ENCODE results near the gene PRR29. TPM values are rescaled to one million over a fixed set of nuclear protein-coding genes. Genes with fewer than 3 reads are reported as not detected.

PRR29 gene
- polyA plus RNA-seq, 3 donors = 0.03 to 2.1 (median 1.4) TPM

DNA sequence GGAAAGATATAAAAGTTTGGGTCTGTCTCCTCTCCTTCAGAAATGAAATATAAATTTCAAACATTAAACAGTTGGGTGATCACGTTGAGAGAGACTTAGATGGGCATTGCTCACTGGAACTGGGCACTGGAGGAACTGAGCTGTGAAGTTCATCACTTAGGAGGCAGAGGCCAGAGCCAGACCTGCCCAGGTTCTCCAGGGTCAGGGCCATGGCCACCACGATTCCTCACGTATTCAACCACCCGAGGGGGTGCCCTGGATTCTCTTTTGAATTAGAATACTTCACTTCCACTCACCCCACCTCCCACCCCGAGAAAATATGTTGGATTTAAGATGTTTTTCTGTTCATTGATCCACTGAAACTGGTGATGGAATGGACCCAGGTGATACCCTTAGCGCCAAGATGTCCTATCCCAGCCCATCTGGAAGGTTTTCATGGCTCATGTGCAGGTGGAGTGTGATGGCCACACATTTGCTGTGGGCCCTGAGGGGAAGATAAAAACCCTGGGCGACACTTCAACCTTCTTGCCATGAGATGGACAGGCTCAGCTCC, 6.1 kb downstream of the PRR29 start:
- H3K36me3 Mint-ChIP-seq = peaks cover 41 to 53% of the 10 kb centered on the region in 2 donors
- peak overlapping the region in 2 of 7 donors; percentile 15 to 52 for H3K27ac Mint-ChIP-seq
- no peaks in the 10 kb centered on the region for H3K9me3 ChIP-seq (replicated peaks in 1 of 2; ENCODE audit: control insufficient read depth in 1 of 2, insufficient read depth in 1 of 2, low read length in 2 of 2)
- H3K4me2 ChIP-seq (replicated peaks; ENCODE audit: extremely low read depth, low read length, poor library complexity, severe bottlenecking) = no peak overlapping the region
- H3K9ac ChIP-seq (ENCODE audit: insufficient read depth, low read length, poor library complexity, severe bottlenecking) = no peak overlapping the region
- 100% methylated on average over 1 of the region's 7 CpGs for WGBS (ENCODE audit: insufficient coverage)
- peaks cover 7 to 12% (median 7%) of the 10 kb centered on the region in 3 donors for H3K27me3 Mint-ChIP-seq (ENCODE audit: low read depth in 3 of 3)
- H2AFZ ChIP-seq (ENCODE audit: insufficient read depth, low read depth, low read length, poor library complexity, severe bottlenecking) = no peak overlapping the region
- DNase-seq = no peak
- H3K79me2 ChIP-seq (ENCODE audit: insufficient read depth, low read length) = peaks cover 27% of the 10 kb centered on the region
- peaks cover 0 to 6% of the 10 kb centered on the region in 2 donors for H3K27me3 ChIP-seq (ENCODE audit: control insufficient read depth in 2 of 2, insufficient read depth in 2 of 2, low read length in 2 of 2)
- H3K4me1 ChIP-seq (ENCODE audit: control insufficient read depth in 1 of 2, insufficient read depth in 2 of 2, low read length in 2 of 2) = peaks cover 45 to 47% of the 10 kb centered on the region in 2 donors
- H4K20me1 ChIP-seq (ENCODE audit: insufficient read depth, low read length) = no peaks in the 10 kb centered on the region
- intact Hi-C loops (cut with micrococcal nuclease) = no loop called here
- TF ChIP-seq, protein P1, sequence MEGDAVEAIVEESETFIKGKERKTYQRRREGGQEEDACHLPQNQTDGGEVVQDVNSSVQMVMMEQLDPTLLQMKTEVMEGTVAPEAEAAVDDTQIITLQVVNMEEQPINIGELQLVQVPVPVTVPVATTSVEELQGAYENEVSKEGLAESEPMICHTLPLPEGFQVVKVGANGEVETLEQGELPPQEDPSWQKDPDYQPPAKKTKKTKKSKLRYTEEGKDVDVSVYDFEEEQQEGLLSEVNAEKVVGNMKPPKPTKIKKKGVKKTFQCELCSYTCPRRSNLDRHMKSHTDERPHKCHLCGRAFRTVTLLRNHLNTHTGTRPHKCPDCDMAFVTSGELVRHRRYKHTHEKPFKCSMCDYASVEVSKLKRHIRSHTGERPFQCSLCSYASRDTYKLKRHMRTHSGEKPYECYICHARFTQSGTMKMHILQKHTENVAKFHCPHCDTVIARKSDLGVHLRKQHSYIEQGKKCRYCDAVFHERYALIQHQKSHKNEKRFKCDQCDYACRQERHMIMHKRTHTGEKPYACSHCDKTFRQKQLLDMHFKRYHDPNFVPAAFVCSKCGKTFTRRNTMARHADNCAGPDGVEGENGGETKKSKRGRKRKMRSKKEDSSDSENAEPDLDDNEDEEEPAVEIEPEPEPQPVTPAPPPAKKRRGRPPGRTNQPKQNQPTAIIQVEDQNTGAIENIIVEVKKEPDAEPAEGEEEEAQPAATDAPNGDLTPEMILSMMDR (IDR thresholded peaks at IDR 0.05) = no peak
- H3K4me1 Mint-ChIP-seq = peaks cover 51% of the 10 kb centered on the region
- H3K36me3 ChIP-seq (replicated peaks in 1 of 2; ENCODE audit: control insufficient read depth in 1 of 2, insufficient read depth in 2 of 2, low read length in 2 of 2) = peaks cover 36 to 48% of the 10 kb centered on the region in 2 donors
- H3K4me3 ChIP-seq (replicated peaks in 1 of 3; ENCODE audit: low read depth in 2 of 3, low read length in 3 of 3) = no peak overlapping the region
- H3K27ac ChIP-seq (ENCODE audit: low read depth in 1 of 2, low read length in 2 of 2) = no peak overlapping the region
- no peak overlapping the region for H3K4me3 Mint-ChIP-seq
- peaks cover 0 to 1% (median 0%) of the 10 kb centered on the region in 7 donors for H3K9me3 Mint-ChIP-seq

DNA sequence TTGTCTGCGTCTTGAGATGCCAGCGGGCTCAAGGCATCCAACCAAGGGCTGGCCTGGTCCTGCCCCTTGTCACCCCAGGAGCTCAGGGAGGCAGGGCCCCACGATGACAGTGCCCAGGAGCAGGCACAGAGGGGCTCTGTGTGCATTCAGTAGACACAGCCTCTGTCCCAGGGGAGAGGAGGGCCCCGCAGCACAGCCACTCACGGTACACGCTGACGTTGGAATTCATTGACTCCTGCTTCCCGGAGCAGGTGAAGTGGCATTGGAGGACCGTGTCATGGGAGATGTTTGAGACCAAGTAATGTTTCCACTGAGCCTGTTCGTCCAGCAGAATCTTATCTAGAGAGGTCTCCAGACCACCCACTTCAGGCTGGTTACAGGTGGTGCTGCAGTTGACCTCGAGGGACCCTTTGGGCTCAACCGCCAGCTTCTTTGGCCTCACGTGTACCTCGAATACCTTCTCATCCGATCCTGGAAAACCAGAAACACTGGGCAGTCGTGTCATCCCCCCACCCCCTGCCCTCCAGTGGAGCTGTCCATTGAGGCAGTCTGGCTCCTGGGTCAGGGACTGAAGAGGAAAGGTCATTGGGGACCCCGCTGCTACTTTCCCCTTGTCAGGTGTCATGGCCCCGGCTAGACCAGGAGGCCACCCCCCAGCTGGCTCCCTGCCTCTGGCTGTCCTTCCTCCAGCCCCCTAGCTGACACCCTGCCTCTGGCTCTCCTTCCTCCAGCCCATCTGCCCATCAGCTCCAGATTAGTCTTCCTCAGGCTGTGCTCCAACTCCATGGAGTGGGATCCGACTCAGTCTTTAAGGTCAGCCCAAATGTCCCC, 7.0 kb downstream of the PRR29 start:
- H3K79me2 ChIP-seq (ENCODE audit: insufficient read depth, low read length) = peaks cover 30% of the 10 kb centered on the region
- no peak overlapping the region for H3K27ac ChIP-seq (ENCODE audit: low read depth in 1 of 2, low read length in 2 of 2)

More for the DNA sequence above, 7.0 kb downstream of the PRR29 start:
- no peak overlapping the region for H3K9ac ChIP-seq (ENCODE audit: insufficient read depth, low read length, poor library complexity, severe bottlenecking)
- H3K27me3 Mint-ChIP-seq (ENCODE audit: low read depth in 3 of 3) = peaks cover 0 to 5% (median 2%) of the 10 kb centered on the region in 3 donors
- peaks cover 53% of the 10 kb centered on the region for H3K4me1 Mint-ChIP-seq
- TF ChIP-seq, protein P1 (IDR thresholded peaks at IDR 0.05) = no peak
- H3K4me1 ChIP-seq (ENCODE audit: control insufficient read depth in 1 of 2, insufficient read depth in 2 of 2, low read length in 2 of 2) = peaks cover 49 to 51% of the 10 kb centered on the region in 2 donors
- H4K20me1 ChIP-seq (ENCODE audit: insufficient read depth, low read length) = no peaks in the 10 kb centered on the region
- peaks cover 36 to 48% of the 10 kb centered on the region in 2 donors for H3K36me3 ChIP-seq (replicated peaks in 1 of 2; ENCODE audit: control insufficient read depth in 1 of 2, insufficient read depth in 2 of 2, low read length in 2 of 2)
- no peak overlapping the region for H3K4me3 ChIP-seq (replicated peaks in 1 of 3; ENCODE audit: low read depth in 2 of 3, low read length in 3 of 3)
- peaks cover 45 to 55% of the 10 kb centered on the region in 2 donors for H3K36me3 Mint-ChIP-seq
- 92% methylated on average over 15 of the region's 19 CpGs for WGBS (ENCODE audit: insufficient coverage)
- peak overlapping the region in 3 of 7 donors; percentile 25 to 78 (median 63) for H3K27ac Mint-ChIP-seq
- no peak overlapping the region for H3K4me2 ChIP-seq (replicated peaks; ENCODE audit: extremely low read depth, low read length, poor library complexity, severe bottlenecking)
- no peaks in the 10 kb centered on the region for H3K9me3 ChIP-seq (replicated peaks in 1 of 2; ENCODE audit: control insufficient read depth in 1 of 2, insufficient read depth in 1 of 2, low read length in 2 of 2)
- H3K4me3 Mint-ChIP-seq = no peak overlapping the region
- no peaks in the 10 kb centered on the region for H3K27me3 ChIP-seq (ENCODE audit: control insufficient read depth in 2 of 2, insufficient read depth in 2 of 2, low read length in 2 of 2)
- peaks cover 0 to 4% (median 0%) of the 10 kb centered on the region in 7 donors for H3K9me3 Mint-ChIP-seq
- no peak for DNase-seq
- intact Hi-C loops (cut with micrococcal nuclease) = no loop called here
- H2AFZ ChIP-seq (ENCODE audit: insufficient read depth, low read depth, low read length, poor library complexity, severe bottlenecking) = no peak overlapping the region
